ENCODE results near the gene COPZ1. TPM values are rescaled to one million over a fixed set of nuclear protein-coding genes. Genes with fewer than 3 reads are reported as not detected.
"Not testable (repeated sequence)": the region's sequence is repeated elsewhere in the genome, so short reads cannot be mapped to it uniquely, and the experiment has no call there.

The COPZ1 gene
- total RNA-seq, 1 donor from 2014 or later, result 160 TPM

- peaks cover 51% of the 10 kb centered on the region for H3K4me1 Mint-ChIP-seq
- no peaks in the 10 kb centered on the region for H3K9me3 Mint-ChIP-seq
- no peak overlapping the region for H3K27ac Mint-ChIP-seq (ENCODE audit: unreplicated experiment)
- H3K27me3 Mint-ChIP-seq (ENCODE audit: low read depth), result no peaks in the 10 kb centered on the region
- no peak for TF ChIP-seq CTCF (conservative IDR thresholded peaks at IDR 0.05)
- peaks cover 22% of the 10 kb centered on the region for H3K36me3 Mint-ChIP-seq (ENCODE audit: low read depth)
- H3K4me3 Mint-ChIP-seq, result no peak overlapping the region
- no peak for DNase-seq (ENCODE audit: low read depth, low spot score)
Measured at GRCh38 chr12:54349679-54350078, 24.7 kb downstream of the COPZ1 start.

GRCh38 chr12:54350743-54351142 lies 25.8 kb downstream of the COPZ1 start:
- peaks cover 51% of the 10 kb centered on the region for H3K4me1 Mint-ChIP-seq
- peaks cover 20% of the 10 kb centered on the region for H3K36me3 Mint-ChIP-seq (ENCODE audit: low read depth)
- no peak for DNase-seq (ENCODE audit: low read depth, low spot score)
- peak overlapping the region; percentile 90 for H3K4me3 Mint-ChIP-seq
- H3K27me3 Mint-ChIP-seq (ENCODE audit: low read depth), result no peaks in the 10 kb centered on the region
- no peak for TF ChIP-seq CTCF (conservative IDR thresholded peaks at IDR 0.05)
- peak overlapping the region; percentile 99 for H3K27ac Mint-ChIP-seq (ENCODE audit: unreplicated experiment)
- no peaks in the 10 kb centered on the region for H3K9me3 Mint-ChIP-seq

- no peak for TF ChIP-seq CTCF (conservative IDR thresholded peaks at IDR 0.05)
- peak overlapping the region; percentile 90 for H3K4me3 Mint-ChIP-seq
- peaks cover 51% of the 10 kb centered on the region for H3K4me1 Mint-ChIP-seq
- H3K27ac Mint-ChIP-seq (ENCODE audit: unreplicated experiment), result peak overlapping the region; percentile 99
- no peaks in the 10 kb centered on the region for H3K27me3 Mint-ChIP-seq (ENCODE audit: low read depth)
- no peaks in the 10 kb centered on the region for H3K9me3 Mint-ChIP-seq
- no peak for DNase-seq (ENCODE audit: low read depth, low spot score)
- peaks cover 20% of the 10 kb centered on the region for H3K36me3 Mint-ChIP-seq (ENCODE audit: low read depth)
Measured at GRCh38 chr12:54351341-54351740, 26.4 kb downstream of the COPZ1 start.

- peak overlapping the region; percentile 99 for H3K27ac Mint-ChIP-seq (ENCODE audit: unreplicated experiment)
- no peaks in the 10 kb centered on the region for H3K27me3 Mint-ChIP-seq (ENCODE audit: low read depth)
- H3K4me1 Mint-ChIP-seq, result peaks cover 51% of the 10 kb centered on the region
- H3K4me3 Mint-ChIP-seq, result peak overlapping the region; percentile 90
- no peak for TF ChIP-seq CTCF (conservative IDR thresholded peaks at IDR 0.05)
- H3K36me3 Mint-ChIP-seq (ENCODE audit: low read depth), result peaks cover 17% of the 10 kb centered on the region
- no peaks in the 10 kb centered on the region for H3K9me3 Mint-ChIP-seq
- DNase-seq (ENCODE audit: low read depth, low spot score), result peak; percentile 55
Measured at GRCh38 chr12:54352022-54352531, 27.1 kb downstream of the COPZ1 start.

- Mint-ChIP-seq H3K4me3 (peak overlapping the region; percentile 90), H3K36me3 (ENCODE audit: low read depth) (peaks cover 11% of the 10 kb centered on the region), H3K27me3 (ENCODE audit: low read depth) (no peaks in the 10 kb centered on the region), H3K27ac (ENCODE audit: unreplicated experiment) (peak overlapping the region; percentile 99), H3K9me3 (no peaks in the 10 kb centered on the region), H3K4me1 (peaks cover 51% of the 10 kb centered on the region)
- no peak for DNase-seq (ENCODE audit: low read depth, low spot score)
- TF ChIP-seq CTCF (conservative IDR thresholded peaks at IDR 0.05), result no peak
Measured at GRCh38 chr12:54352891-54353874, 28.3 kb downstream of the COPZ1 start.

- not testable (repeated sequence) for H3K27ac Mint-ChIP-seq (ENCODE audit: unreplicated experiment); DNase-seq (ENCODE audit: low read depth, low spot score); H3K27me3 Mint-ChIP-seq (ENCODE audit: low read depth); H3K9me3 Mint-ChIP-seq
- H3K4me1 Mint-ChIP-seq, result peaks cover 47% of the 10 kb centered on the region
- H3K4me3 Mint-ChIP-seq, result peak overlapping the region; percentile 4
- H3K36me3 Mint-ChIP-seq (ENCODE audit: low read depth), result peaks cover 11% of the 10 kb centered on the region
Measured at GRCh38 chr12:54354271-54354670, 29.3 kb downstream of the COPZ1 start.
